KBM-7 (cell line): ENCODE results near the gene PEPD.

Source experiments
- DNase-seq: peaks from one replicate; pipeline ENCODE4 v3.0.0-alpha.2; 2015
- in situ Hi-C: fragments of 300-500 bp; cut with MboI; formaldehyde crosslinking; loops from 2 replicates; pipeline ENCODE4 v1.14.3; 2020; ENCODE audit warnings: low sequenced_read_pairs, low pct_unique_long_range_greater_than_20kb, mixed read lengths

Gene PEPD

DNA sequence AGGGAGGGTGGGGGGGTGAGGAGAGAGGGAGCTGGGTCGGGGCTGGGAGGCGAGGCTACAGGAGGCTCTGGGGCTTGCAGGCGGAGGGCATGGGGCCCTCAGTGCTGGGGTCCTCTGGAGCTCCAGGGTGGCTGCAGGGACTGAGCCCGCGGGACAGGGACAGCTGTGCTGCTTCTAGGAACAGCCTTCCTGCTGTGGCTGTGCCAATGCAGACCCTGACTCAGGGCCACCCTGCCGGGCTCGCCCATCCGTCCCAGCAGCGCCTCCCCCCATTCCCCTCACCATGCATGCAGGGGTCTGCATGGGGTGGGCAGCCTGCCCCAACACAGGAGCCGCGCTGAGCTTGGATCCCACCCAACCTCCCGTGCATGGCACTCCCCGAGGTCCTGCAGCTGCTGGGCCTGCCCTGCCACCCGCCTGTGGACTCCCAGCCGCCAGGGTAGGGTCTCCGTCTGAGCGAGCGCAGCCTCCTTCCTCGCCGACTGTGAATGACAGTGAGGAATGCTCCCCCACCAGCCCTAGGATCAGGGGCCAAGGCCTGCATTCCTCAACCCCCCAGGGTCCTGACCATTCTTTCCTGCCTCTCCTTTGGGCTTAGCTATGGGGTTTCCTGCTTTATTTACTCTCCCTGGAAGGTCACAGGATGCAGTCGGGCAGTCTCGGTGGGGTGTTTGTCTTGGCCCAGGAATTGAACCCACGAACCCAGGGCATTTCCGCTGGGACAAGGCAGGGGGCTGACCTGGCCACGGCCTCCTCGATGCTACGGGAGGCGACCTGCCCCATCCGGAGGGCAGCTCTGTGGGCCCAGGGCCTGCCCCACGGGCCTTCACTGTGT lies 124.7 kb downstream of the PEPD start:
- no peak for DNase-seq
- in situ Hi-C loops, result no loop called here

DNA sequence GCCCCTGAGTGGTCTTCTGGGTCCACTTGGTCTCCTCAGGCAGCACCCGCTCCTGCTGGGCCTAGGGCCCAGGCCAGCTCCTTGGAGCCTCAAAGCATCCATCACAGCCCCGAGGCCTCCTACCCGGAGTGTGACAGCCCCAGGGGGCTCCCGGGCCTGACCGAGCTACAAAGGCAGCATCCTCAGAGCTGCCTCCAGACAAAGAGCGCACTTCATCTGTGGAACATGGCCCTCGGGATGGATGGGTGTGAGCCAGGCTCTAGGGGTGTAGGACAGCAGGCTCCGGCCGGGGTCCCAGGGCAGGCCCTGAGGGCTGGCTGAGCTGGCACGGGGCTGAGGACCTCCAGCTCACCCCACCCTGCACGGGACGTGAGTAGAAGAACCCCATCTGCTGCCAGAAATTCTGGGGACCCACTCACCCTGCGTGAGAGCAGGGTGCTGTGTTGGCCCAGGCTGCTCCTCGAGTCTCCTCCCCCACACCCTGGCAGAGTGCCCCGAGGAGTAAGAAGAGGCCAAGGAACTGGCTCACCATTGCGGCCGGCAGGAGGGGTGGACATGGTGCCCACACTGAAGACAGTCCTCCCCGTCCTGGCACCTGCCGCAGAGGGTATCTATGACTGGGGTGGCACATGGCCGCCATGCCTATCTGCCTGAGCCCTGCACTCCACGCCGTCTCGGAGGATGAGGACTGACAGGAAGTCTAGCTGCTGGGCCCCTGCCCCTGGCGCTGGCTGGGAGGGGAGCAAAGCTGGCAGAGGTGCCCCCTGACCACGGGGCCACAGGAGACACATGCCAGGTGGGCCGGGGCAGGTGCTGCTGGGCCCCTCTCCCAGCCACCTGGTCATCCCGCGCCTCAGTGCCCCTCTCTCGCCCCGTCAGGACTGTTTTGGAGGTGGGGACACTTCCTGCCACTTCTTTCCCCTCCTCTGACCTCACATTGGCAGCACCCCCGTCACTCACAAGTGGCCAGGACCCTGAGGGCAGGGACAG lies 125.7 kb downstream of the PEPD start:
- DNase-seq, result no peak
- in situ Hi-C loops, result no loop called here

DNA sequence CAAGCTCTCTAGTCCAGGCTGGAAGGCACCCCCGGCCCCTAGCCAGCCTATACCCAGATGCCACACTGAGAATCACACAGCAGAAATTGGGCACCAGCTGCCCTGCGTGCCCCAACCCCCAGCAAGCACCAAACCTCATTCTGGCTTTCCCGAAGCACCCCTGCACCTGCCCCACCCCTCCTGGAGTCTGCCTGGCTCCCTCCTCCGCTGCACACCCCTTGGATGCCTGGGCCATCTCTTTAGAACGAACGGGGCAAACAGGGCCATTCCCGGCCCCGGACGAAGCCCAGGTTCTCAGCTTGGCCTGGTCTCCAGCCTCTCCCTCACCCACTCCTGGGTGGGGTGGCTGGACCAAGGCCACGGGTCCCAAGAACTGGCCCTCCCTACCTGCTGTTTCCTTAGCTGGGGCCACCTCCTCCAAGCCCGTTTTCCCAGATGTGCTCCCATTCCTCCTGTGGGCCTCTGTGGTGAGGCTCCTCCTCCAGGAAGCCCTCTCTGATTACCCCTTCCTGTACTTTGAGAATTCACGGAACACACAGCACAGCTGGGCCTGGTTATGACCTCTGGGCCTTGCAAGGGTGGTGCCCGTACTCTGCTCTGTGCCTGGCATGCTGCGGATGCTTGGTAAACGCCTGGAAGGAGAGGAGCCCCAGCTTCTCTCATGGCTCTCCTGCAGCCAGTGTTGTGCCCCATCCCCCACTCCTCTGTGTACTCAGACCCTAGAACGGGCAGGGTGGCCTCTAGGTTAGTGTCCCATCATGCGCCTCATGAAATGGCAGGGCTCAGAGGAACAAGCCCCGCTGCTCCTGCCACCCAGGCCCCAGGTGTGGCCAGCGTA lies 126.6 kb downstream of the PEPD start:
- in situ Hi-C loops, result no loop called here
- DNase-seq, result no peak

DNA sequence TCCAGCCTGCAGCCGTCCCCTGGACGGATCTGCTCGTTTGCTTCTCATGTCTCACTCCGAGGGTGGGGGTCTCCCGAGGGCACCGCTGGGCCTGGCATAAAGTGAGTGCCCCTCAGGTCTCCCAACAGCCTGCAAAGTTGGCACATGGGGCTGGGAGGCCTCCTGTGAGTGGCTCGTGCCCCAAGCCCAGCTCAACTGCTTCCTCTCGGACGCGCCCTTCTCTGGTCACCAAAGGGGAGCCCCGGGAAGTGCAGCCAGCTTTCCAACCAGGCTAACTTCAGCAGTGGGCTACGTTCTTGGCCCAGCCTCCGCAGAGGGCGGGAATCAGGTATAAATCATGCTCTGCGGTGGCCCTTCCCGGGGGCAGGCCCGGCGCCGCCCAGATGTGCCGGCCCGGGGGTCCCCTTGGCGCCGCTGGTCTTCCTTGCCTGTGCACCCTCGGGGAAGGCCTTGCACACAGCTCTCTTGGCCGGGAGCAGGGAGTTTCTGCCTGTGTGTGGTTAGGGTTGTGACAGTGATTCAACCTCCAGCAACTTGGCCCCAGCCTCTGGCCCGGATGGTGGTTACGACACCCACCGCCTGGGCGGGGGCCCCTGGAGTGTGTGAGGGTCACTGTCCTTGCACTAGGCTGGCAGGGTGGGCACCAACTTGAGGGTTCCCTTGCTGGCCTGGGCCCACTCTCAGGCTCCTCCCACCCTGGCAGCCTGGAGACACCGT lies 127.4 kb downstream of the PEPD start:
- no peak for DNase-seq
- in situ Hi-C loops, result no loop called here

DNA sequence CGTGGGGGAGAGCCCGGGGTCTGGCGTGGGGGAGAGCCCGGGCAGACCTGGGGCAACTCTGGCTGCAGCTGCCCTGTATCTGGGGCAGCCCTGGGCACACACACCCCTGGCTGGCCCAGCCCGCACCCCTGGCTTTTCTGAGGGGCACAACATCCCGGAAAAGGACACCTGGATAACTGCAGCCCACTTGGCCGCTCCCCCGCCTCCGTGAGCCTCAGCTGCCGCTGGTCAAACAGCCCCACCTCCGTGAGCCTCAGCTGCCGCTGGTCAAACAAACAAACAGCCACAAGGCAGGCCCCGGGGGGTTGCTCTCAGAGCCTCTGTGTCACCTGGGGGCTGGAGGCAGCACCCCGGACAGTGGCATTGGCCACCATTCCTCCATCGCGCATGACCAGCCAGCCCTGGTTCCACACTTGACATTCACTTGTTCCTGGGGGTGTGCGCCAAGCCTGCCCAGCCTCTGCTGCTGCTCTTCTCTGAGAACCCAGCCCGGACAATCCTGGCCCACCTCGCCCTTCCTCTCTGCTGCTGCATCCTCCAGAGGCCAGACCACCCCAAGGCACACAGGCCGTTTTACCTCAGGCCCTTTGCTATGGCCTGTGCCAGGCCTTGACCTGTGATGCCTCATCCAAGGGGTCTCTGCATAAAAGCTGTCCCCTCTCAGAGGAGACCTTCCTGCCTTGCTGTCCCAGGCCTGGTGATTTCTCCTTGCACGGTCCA lies 128.1 kb downstream of the PEPD start:
- DNase-seq, result no peak
- in situ Hi-C loops, result no loop called here

DNA sequence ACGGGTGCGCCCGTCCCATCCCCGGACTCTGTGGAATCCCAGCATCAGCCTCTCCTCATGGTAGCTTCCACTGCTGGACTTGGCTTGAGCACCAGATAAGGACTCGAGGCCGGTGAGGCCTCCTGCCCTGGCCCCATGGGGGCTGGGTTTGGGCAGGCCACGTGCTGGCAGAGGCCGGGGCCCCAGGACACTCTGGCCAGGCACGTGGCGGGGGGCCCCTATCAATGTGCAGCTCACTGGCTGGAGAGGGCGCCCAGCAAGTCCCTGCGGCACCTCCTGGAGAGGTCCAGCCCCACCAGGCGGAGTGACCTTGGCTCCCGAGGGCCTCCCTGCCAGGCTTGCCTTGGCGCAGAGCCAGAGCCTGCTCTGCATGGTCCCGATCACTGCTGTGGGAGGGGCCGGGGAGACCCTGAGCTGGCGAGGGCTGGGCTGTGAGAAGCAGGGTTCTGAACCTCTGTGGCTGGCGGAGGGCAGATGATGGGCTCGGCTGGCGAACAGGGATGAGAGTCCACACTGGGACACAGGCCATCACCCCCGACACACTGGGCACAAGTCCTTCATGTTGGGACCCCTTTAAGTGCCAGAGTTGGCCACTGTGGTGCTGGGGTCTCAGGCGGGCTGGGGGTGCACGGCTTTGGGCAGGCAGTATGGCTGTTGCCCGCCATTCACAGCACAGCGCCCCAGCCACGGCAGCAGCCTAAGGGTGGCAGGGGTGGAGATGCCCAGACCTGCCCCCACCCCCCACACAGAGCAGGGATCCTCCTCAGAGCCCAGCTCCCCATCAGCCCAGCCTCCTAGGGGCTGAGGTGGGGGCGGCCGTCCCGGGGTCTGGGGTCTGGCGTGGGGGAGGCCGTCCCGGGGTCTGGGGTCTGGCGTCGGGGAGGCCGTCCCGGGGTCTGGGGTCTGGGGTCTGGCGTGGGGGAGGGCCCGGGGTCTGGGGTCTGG lies 129.0 kb downstream of the PEPD start:
- no peak for DNase-seq
- in situ Hi-C loops, result no loop called here

DNA sequence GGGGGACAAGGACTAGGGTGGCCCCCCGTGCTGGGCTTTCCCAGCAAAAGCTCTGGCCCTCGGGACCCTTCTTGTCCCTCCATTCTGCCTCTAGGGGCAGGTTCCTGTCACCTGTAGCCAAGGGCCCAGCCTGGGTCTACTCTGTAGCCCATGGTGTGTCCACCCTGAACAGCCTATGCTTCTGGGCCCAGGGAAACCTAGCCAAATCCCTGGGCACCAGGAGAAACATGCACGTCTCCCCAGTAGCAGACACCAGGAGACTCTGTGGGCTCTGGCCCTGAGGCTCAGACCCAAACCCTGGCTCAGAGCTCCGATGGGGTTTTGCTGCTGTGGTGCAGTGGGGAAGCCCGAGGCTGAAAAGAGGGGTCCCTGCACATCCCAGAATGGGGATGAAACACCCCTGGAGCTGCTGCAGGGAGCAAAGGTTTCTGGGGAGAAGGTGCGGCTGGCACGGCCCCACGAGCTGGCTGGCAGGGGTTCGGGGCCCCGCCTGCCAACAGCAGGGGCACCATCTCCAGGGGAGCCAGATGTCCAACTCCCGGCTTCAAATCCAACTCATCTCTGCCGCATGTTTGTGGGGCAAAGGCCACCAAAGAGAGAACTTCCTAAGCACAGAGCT lies 129.9 kb downstream of the PEPD start:
- no peak for DNase-seq
- in situ Hi-C loops, result no loop called here

DNA sequence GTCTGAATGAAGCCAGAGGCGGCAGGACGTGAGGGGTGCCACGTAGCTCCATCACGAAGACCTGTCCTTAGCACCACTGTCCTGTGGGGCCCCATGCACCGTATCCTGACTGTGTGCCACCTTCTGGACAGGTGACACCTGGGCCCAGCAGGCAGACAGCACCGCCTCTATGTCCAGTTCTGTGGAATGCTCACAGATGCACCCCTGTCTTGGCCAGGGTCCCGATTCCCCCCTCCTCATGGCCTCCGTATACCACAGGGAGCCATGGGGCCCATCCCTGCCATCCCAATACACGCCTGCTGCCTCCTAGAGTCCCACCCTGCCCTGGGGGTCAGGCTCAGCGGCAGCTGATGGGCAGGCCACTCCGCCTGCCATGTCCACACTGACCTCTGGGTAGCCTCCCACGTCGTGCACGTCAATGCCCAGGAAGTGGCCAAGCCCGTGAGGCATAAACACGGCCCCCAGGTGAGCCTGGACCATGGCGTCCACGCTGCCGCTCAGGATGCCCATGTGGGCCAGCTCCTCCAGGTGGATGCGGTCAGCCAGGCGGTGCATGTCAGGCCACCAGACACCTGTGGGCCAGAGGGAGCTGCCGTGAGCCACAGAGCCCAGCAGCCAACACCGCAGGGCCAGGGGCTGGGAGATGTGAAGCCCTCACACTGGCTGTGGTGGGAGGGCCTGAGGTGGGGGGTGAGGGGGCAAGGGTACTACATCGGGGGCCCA lies 130.5 kb downstream of the PEPD start:
- in situ Hi-C loops, result no loop called here
- DNase-seq, result no peak

DNA sequence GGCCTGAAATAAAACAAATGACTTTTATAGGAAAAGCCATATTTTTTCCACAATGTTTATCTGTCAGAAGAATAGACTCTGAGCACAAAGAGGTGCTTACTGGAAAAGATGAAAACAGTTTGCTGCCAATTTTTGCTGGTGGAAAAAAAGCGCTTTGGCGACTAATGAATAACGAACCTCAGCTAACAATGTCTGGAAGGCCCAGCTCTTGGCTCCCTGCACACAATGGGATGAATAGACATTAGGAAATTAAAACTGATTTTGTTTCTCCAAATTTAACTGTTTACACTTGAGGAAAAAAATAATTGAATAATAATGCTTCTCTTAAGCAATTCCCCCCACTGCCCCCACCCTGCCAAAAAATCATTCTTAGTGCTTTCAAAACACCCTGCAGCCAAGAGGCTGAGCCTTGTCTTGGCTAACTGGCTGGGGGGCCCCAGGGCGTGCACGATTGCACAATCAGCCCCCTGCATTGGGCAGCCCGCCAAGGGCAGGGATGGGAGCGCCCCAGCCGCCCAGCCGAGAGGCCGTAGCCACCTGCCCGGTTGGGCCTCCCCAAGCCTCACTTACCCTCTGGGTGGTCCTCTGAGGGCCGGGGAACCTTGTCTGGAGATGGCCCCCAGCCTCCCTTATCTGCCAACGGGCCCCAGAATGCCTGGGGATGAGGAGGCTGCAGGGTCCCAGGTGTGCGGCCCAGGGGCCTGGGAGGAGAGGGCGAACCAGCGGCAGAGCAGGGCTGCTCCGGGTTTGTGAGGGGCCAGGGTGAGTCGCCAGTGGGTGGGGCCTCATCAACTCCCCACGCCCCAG lies 131.3 kb downstream of the PEPD start:
- no peak for DNase-seq
- in situ Hi-C loops, result no loop called here

DNA sequence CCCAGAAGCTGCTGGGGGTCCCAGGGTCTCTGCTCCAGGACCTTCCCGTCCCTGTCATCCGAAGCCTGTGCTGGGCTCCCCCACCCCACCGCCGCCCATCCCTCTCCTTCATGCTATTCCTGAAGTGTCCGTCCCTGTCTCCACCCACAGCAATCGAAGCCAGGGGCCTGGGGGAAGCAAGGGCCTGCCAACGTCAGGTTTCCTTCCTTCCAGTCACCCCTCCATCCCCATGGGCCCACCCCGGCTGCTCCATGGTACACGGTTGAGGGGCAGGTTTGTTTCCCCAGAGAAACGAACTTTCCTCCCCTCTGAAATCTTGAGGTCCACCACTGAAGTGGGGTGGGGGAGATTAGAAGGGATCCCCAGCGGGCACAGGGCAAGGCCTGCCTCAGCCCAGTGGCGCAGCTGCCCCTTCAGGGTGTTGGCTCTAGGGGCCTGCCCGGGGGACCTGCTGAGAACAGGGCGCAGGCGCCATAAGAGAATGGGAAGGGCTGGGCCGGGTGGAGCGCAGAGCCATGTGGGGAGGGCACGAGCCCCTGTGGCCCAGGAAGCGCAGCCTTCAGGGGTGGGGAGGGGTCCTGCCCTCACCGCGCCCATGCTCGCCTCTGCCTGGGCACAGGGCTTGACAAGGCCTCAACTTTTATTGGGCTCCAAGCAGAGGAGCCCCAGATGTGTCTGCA lies 132.0 kb downstream of the PEPD start:
- in situ Hi-C loops, result no loop called here
- DNase-seq, result no peak

DNA sequence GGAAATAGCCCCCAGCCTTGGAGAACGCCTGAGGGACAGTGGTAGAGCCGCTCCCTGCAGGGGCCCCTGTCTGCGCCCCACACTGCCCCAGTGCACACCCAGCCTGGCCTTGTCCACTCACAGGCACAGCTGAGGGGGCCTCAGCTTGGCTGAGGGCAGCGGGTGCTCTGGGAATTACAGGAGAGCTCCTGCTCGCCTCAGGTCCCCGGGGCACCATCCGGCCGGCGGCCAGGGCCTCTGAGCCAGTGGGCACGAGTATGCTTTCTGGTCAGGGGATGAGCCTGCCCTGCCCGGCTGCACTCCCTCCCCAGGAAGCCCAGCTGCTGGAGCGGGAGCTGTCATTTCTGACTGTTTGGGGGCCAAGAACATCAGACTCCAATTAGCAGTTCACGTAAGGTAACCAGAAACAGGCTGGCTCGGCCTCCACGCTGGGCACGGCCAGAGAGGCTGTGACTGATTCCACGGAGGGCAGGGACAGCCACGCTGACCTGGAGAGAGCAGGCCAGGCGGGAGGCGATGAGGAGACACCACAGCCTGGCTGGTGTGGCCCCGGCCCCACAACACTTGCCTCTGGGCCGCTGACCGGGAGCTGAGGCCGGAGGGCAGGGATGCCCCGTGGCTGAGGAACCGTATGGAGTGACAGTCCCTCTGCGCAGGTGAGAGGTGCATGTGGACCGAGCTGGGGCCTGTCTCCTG lies 132.7 kb downstream of the PEPD start:
- no peak for DNase-seq
- in situ Hi-C loops, result no loop called here

DNA sequence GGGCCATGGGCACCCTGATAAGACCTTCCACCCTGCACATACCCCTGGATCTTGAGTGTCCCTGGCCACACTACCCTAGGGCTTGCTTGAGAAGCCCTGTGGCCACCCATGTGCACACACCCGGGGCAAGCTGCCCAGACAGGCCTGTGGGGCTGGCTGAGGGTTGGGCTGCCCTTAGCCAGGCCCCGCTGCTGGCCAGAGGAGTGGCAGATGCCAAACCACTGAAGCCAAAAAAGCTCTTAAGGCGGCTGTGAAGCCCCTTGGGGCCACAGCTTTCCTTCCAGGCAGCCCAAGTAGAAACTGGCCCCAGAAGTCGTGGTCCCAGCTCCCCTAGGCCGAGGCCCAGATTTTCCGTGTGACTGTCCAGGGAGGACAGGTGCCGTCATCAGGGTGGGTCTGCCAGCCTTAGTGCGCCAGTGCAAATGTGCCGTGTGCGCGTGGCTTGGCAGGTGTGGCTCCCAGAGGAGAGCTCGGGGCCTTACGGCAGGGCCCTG lies 133.3 kb downstream of the PEPD start:
- DNase-seq, result no peak
- in situ Hi-C loops, result no loop called here

DNA sequence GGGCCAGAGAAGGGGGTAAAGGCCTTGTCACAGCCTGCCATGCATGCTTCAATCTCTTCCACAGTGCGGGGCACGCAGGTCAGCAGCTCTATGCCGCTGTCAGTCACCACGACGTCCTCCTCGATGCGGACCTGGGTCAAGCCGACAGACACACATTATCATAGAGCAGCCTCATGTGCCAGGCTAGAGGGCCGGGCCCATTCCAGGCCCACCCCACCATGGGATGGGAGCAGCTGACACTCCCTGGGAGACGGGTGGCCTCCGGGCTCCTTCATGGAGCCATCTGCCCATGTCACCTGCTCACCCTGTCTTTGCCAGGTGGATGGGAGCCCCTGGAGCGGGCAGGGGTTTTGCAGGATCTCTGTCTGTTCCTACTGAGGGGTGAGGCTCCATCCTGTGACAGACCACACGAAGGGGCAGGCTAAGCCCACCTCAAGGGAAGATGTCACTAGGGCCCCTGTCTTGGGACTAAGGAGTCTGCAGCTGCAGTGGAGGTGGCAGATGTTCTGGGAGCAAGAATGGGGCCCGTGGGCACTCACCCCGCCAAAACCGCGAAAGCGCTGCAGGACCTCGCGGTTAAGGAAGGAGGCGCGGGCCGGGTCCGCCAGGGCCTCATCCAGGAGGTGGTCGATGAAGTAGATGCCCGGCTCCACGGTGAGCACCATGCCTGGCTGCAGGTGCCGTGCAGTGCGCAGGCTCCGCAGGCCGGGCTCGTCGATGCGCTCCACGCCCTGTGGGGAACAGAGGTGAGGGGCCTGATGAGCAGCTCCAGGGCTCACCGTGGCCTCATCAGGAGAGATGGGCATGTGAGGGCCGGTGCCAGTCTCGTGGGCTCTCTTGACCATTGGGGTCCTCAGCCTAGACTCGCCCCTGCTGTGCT lies 134.0 kb downstream of the PEPD start:
- in situ Hi-C loops, result no loop called here
- DNase-seq, result no peak
